Brain pericyte (primary cell): ENCODE data around the gene POLQ.
"Not testable (repeated sequence)": the region's sequence is repeated elsewhere in the genome, so short reads cannot be mapped to it uniquely, and the experiment has no call there.

Experiments
- DNase-seq: peaks from one replicate; pipeline ENCODE4 v3.0.0-alpha.2; 2012; ENCODE audit warnings: low read depth, low spot score

POLQ gene

GRCh38 chr3:121545574-121546455 is at the start of gene POLQ:
TSS of gene POLQ (minus strand) at chr3:121545988. CDS start at chr3:121545877, 111 bp downstream.
- DNase-seq, result peak; percentile 63

GRCh38 chr3:121594850-121595249 is 49.1 kb upstream of the POLQ start:
- no peak for DNase-seq

- not testable (repeated sequence) for DNase-seq
Measured at GRCh38 chr3:121593806-121594205, 48.0 kb upstream of the POLQ start.

GRCh38 chr3:121592856-121593702 is 47.3 kb upstream of the POLQ start, which contains the start of gene FBXO40:
TSS of gene FBXO40 (plus strand) at chr3:121593379. CDS start at chr3:121620576, 27,197 bp downstream.
- no peak for DNase-seq

GRCh38 chr3:121584418-121584817 is 38.6 kb upstream of the POLQ start:
- DNase-seq, result no peak

- DNase-seq, result no peak
Measured at GRCh38 chr3:121581691-121582090, 35.9 kb upstream of the POLQ start.

GRCh38 chr3:121574449-121574848 is 28.7 kb upstream of the POLQ start:
- DNase-seq, result no peak

GRCh38 chr3:121567649-121568048 is 21.9 kb upstream of the POLQ start, which contains the start of gene ARGFX:
TSS of gene ARGFX (plus strand) at chr3:121567949. CDS start at chr3:121570714, 2,765 bp downstream.
- no peak for DNase-seq

- no peak for DNase-seq
Measured at GRCh38 chr3:121566773-121567172, 21.0 kb upstream of the POLQ start.

GRCh38 chr3:121562148-121562547 is 16.4 kb upstream of the POLQ start:
- DNase-seq, result no peak

GRCh38 chr3:121557426-121557934 is 11.7 kb upstream of the POLQ start:
- no peak for DNase-seq

- no peak for DNase-seq
Measured at GRCh38 chr3:121552797-121553196, 7.0 kb upstream of the POLQ start.

GRCh38 chr3:121552379-121552778 is 6.6 kb upstream of the POLQ start:
- DNase-seq, result no peak

GRCh38 chr3:121545049-121545573 is 677 bp downstream of the POLQ start:
- DNase-seq, result no peak

- DNase-seq, result no peak
Measured at GRCh38 chr3:121542924-121543323, 2.9 kb downstream of the POLQ start.

- DNase-seq, result no peak
Measured at GRCh38 chr3:121531269-121531668, 14.5 kb downstream of the POLQ start.

GRCh38 chr3:121529308-121529707 is 16.5 kb downstream of the POLQ start:
- no peak for DNase-seq

GRCh38 chr3:121520510-121520909 is 25.3 kb downstream of the POLQ start:
- no peak for DNase-seq

- DNase-seq, result no peak
Measured at GRCh38 chr3:121517953-121518655, 27.7 kb downstream of the POLQ start.

- no peak for DNase-seq
Measured at GRCh38 chr3:121515862-121516261, 29.9 kb downstream of the POLQ start.

- DNase-seq, result no peak
Measured at GRCh38 chr3:121515313-121515712, 30.5 kb downstream of the POLQ start.
